CD14-positive monocyte (primary cell): ENCODE results near the gene CLTA. TPM values are rescaled to one million over a fixed set of nuclear protein-coding genes. Genes with fewer than 3 reads are reported as not detected.
A peak's percentile ranks its signal among the peaks of the same experiment; 100 is the strongest.

Experiments
- DNase-seq, 3 donors: peaks; one replicate each; pipeline ENCODE4 v3.0.0-alpha.2; 2011 to 2022
- H2AFZ ChIP-seq: 2 replicates; pipeline ENCODE4 v1.6.0; 2012; ENCODE audit warnings: mild to moderate bottlenecking, low read depth, low read length, inconsistent platforms; ENCODE audit not compliant: insufficient read depth, poor library complexity, severe bottlenecking
- H3K27ac ChIP-seq, 2 donors: 1 replicate in 1 of 2; 2 replicates in 1 of 2; pipeline ENCODE4 v1.5.1; 2012 to 2013; ENCODE audit warnings: low read length in 2 of 2, control low read depth in 1 of 2, inconsistent platforms in 1 of 2, low read depth in 1 of 2, mild to moderate bottlenecking in 1 of 2
- H3K27me3 ChIP-seq, 2 donors: one replicate each; pipeline versions ENCODE4 v1.6.0 to v1.6.1; 2011 to 2013; ENCODE audit warnings: low read length in 2 of 2; ENCODE audit not compliant: control insufficient read depth in 2 of 2, insufficient read depth in 2 of 2
- H3K36me3 ChIP-seq, 2 donors: replicated peaks in 1 of 2; 1 replicate in 1 of 2; 2 replicates in 1 of 2; pipeline versions ENCODE4 v1.5.1 to v1.6.1; 2012 to 2013; ENCODE audit warnings: low read length in 2 of 2, control low read depth in 1 of 2, inconsistent platforms in 1 of 2, mild to moderate bottlenecking in 1 of 2; ENCODE audit not compliant: insufficient read depth in 2 of 2, control insufficient read depth in 1 of 2
- H3K4me1 ChIP-seq, 2 donors: 1 replicate in 1 of 2; 2 replicates in 1 of 2; pipeline versions ENCODE4 v1.5.1 to v1.6.1; 2012 to 2013; ENCODE audit warnings: low read length in 2 of 2, control low read depth in 1 of 2, inconsistent platforms in 1 of 2, mild to moderate bottlenecking in 1 of 2, moderate library complexity in 1 of 2; ENCODE audit not compliant: insufficient read depth in 2 of 2, control insufficient read depth in 1 of 2
- H3K4me2 ChIP-seq: replicated peaks from 2 replicates; pipeline ENCODE3; 2012; ENCODE audit warnings: low read length, moderate library complexity, mild to moderate bottlenecking; ENCODE audit not compliant: poor library complexity, severe bottlenecking; ENCODE audit errors: extremely low read depth
- H3K4me3 ChIP-seq, 3 experiments: fragments of 200-600 bp in 1 of 3; sonication (generic) in 1 of 3; replicated peaks in 1 of 3; 1 replicate in 2 of 3; 2 replicates in 1 of 3; pipeline ENCODE4 v1.5.1; 2011 to 2013; ENCODE audit warnings: low read length in 3 of 3, mild to moderate bottlenecking in 3 of 3, control low read depth in 2 of 3, low read depth in 2 of 3, inconsistent platforms in 1 of 3, moderate library complexity in 1 of 3
- H3K79me2 ChIP-seq: 2 replicates; pipeline ENCODE4 v1.6.0; 2012; ENCODE audit warnings: mild to moderate bottlenecking, control low read depth, inconsistent platforms, low read length, moderate library complexity; ENCODE audit not compliant: insufficient read depth
- H3K9ac ChIP-seq: 2 replicates; pipeline ENCODE4 v1.6.0; 2017; ENCODE audit warnings: low read length, mild to moderate bottlenecking; ENCODE audit not compliant: insufficient read depth, poor library complexity, severe bottlenecking
- H3K9me3 ChIP-seq, 2 donors: replicated peaks in 1 of 2; 1 replicate in 1 of 2; 2 replicates in 1 of 2; pipeline versions ENCODE4 v1.5.1 to v1.6.1; 2012 to 2013; ENCODE audit warnings: low read length in 2 of 2, control low read depth in 1 of 2; ENCODE audit not compliant: control insufficient read depth in 1 of 2, insufficient read depth in 1 of 2
- H4K20me1 ChIP-seq: 2 replicates; pipeline ENCODE4 v1.6.0; 2012; ENCODE audit warnings: mild to moderate bottlenecking, low read length, control low read depth, moderate library complexity; ENCODE audit not compliant: insufficient read depth
- H3K27ac Mint-ChIP-seq, 7 donors: one replicate each; pipeline ENCODE4 v1.8.0; 2020; ENCODE audit warnings: mild to moderate bottlenecking in 7 of 7, mixed read lengths in 7 of 7, moderate library complexity in 6 of 7, inconsistent platforms in 2 of 7
- H3K27me3 Mint-ChIP-seq, 3 donors: one replicate each; pipeline ENCODE4 v1.8.0; 2021 to 2022; ENCODE audit warnings: low read depth in 3 of 3, mild to moderate bottlenecking in 3 of 3, mixed read lengths in 3 of 3, moderate library complexity in 3 of 3, inconsistent platforms in 1 of 3
- H3K36me3 Mint-ChIP-seq, 2 donors: one replicate each; pipeline ENCODE4 v1.8.0; 2020; ENCODE audit warnings: mixed read lengths in 2 of 2, inconsistent platforms in 1 of 2, mild to moderate bottlenecking in 1 of 2
- H3K4me1 Mint-ChIP-seq: one replicate; pipeline ENCODE4 v1.8.0; 2020; ENCODE audit warnings: mild to moderate bottlenecking, mixed read lengths
- H3K4me3 Mint-ChIP-seq, 2 donors: one replicate each; pipeline ENCODE4 v1.8.0; 2020; ENCODE audit warnings: mild to moderate bottlenecking in 2 of 2, mixed read lengths in 2 of 2, moderate library complexity in 1 of 2
- H3K9me3 Mint-ChIP-seq, 7 donors: one replicate each; pipeline ENCODE4 v1.8.0; 2020 to 2022; ENCODE audit warnings: mixed read lengths in 7 of 7, mild to moderate bottlenecking in 6 of 7, moderate library complexity in 6 of 7, inconsistent platforms in 2 of 7
- CTCF ChIP-seq: fragments of 200-600 bp; IDR thresholded peaks from one replicate; pipeline ENCODE4 v1.8.0; 2022; ENCODE audit warnings: antibody characterized with exemption, mild to moderate bottlenecking
- WGBS: methylation state at CpG from one replicate; pipeline ENCODE4 v1.1.5; 2013; ENCODE audit warnings: missing lambda C conversion rate; ENCODE audit not compliant: insufficient coverage; 5-methylcytosine and 5-hydroxymethylcytosine counted together
- intact Hi-C, 2 donors: fragments of 100-400 bp; cut with micrococcal nuclease; formaldehyde crosslinking; loops; one replicate each; pipeline versions ENCODE4 v1.15.0 to v1.15.1; 2023
- polyA plus RNA-seq, 3 donors: library from polyadenylated mRNA; depleted of rRNA in 1 of 3; unstranded in 2 of 3; stranded (reverse) in 1 of 3; fragments of 300-500 nt in 2 of 3; fragments of >200 nt in 1 of 3; fragmentation: Illumina TruSeq in 2 of 3; gene quantifications; 1 replicate in 2 of 3; 2 replicates in 1 of 3; pipeline ENCODE4 v1.2.3, GENCODE V29; 2012 to 2021

CLTA gene
- polyA plus RNA-seq, 3 donors: 85.6 to 262 (median 225) TPM

- H3K9me3 ChIP-seq: no peaks in the 10 kb centered on the region
- H3K4me1 ChIP-seq: peaks cover 91 to 92% of the 10 kb centered on the region in 2 donors
- Mint-ChIP-seq H3K36me3 (peaks cover 59 to 85% of the 10 kb centered on the region in 2 donors), H3K27ac (peak overlapping the region; percentile 98 to 100 (median 100)), H3K4me3 (peak overlapping the region; percentile 62 to 87), H3K27me3 (peaks cover 0 to 2% (median 0%) of the 10 kb centered on the region in 3 donors), H3K9me3 (peaks cover 0 to 2% (median 0%) of the 10 kb centered on the region in 7 donors), H3K4me1 (peaks cover 82% of the 10 kb centered on the region)
- peak; percentile 94 to 97 (median 97) for DNase-seq
- peaks cover 57% of the 10 kb centered on the region for H3K79me2 ChIP-seq
- H4K20me1 ChIP-seq: peaks cover 22% of the 10 kb centered on the region
- 5% methylated on average over 6 of the region's 14 CpGs for WGBS
- H3K36me3 ChIP-seq: peaks cover 35 to 55% of the 10 kb centered on the region in 2 donors
- no peak overlapping the region for H2AFZ ChIP-seq
- no peak for TF ChIP-seq CTCF
- peak overlapping the region; percentile 89 for H3K9ac ChIP-seq
- no peaks in the 10 kb centered on the region for H3K27me3 ChIP-seq
- peak overlapping the region in 2 of 3 experiments; percentile 19 to 52 for H3K4me3 ChIP-seq
- H3K27ac ChIP-seq: peak overlapping the region; percentile 97 to 99
- H3K4me2 ChIP-seq: peak overlapping the region; percentile 67
- intact Hi-C loops: loop anchor here in 1 of 2 donors (2.0 to 5.0 kb wide), 2 partner anchors 15 to 49 kb away; partner anchors contain the start of gene GLIPR2
Measured at GRCh38 chr9:36151316-36152210, 39.2 kb upstream of the CLTA start.

- H3K4me3 ChIP-seq: no peak overlapping the region
- peak in 2 of 3 donors; percentile 34 to 50 for DNase-seq
- peaks cover 45% of the 10 kb centered on the region for H3K79me2 ChIP-seq
- WGBS: 57% methylated on average over 3 of the region's 10 CpGs
- peaks cover 0 to 3% (median 0%) of the 10 kb centered on the region in 7 donors for H3K9me3 Mint-ChIP-seq
- H3K4me3 Mint-ChIP-seq: no peak overlapping the region
- peak overlapping the region; percentile 98 to 100 (median 100) for H3K27ac Mint-ChIP-seq
- no peaks in the 10 kb centered on the region for H3K27me3 ChIP-seq
- H3K27ac ChIP-seq: peak overlapping the region; percentile 97 to 99
- peaks cover 9% of the 10 kb centered on the region for H4K20me1 ChIP-seq
- peaks cover 72% of the 10 kb centered on the region for H3K4me1 Mint-ChIP-seq
- no peaks in the 10 kb centered on the region for H3K9me3 ChIP-seq
- no peak overlapping the region for H3K4me2 ChIP-seq
- no peak overlapping the region for H2AFZ ChIP-seq
- H3K27me3 Mint-ChIP-seq: peaks cover 0 to 2% (median 0%) of the 10 kb centered on the region in 3 donors
- no peak for TF ChIP-seq CTCF
- peaks cover 83% of the 10 kb centered on the region in 2 donors for H3K4me1 ChIP-seq
- intact Hi-C loops: loop anchor here in 1 of 2 donors (5.0 kb wide), 1 partner anchor 51 kb away; no protein-coding TSS in a partner anchor
- H3K9ac ChIP-seq: no peak overlapping the region
- peaks cover 32 to 44% of the 10 kb centered on the region in 2 donors for H3K36me3 ChIP-seq
- H3K36me3 Mint-ChIP-seq: peaks cover 50 to 81% of the 10 kb centered on the region in 2 donors
Measured at GRCh38 chr9:36152741-36153438, 37.8 kb upstream of the CLTA start.
